Measurements from ENCODE around the gene SLC22A23. TPM values are rescaled to one million over a fixed set of nuclear protein-coding genes. Genes with fewer than 3 reads are reported as not detected.

Gene SLC22A23
- total and polyA plus RNA-seq, 2 experiments from 2014 or later = 2.4 to 7.3 TPM

- no peak for DNase-seq
- H3F3A ChIP-seq (ENCODE audit: insufficient read depth) = no peaks in the 10 kb centered on the region
- in situ Hi-C loops (cut with MboI) = no loop called here
- H2AFZ ChIP-seq = no peak overlapping the region
- no peaks in the 10 kb centered on the region for H3K27me3 ChIP-seq (replicated peaks; ENCODE audit: insufficient read depth)
- TF ChIP-seq EZH2phosphoT487 (IDR thresholded peaks at IDR 0.05; ENCODE audit: insufficient read depth, low read depth) (no peak), EZH2 (IDR thresholded peaks at IDR 0.05; ENCODE audit: insufficient read depth, poor library complexity, severe bottlenecking) (no peak)
- H3K4me3 ChIP-seq = no peak overlapping the region
- no peak overlapping the region for H3K27ac ChIP-seq
- no peaks in the 10 kb centered on the region for H3K9me3 ChIP-seq (ENCODE audit: low read depth)
- no peaks in the 10 kb centered on the region for H3K9me2 ChIP-seq (ENCODE audit: insufficient read depth)
- H3K4me2 ChIP-seq (ENCODE audit: unreplicated experiment) = no peak overlapping the region
- H3K4me1 ChIP-seq (ENCODE audit: insufficient read depth) = no peaks in the 10 kb centered on the region
- WGBS, 2 experiments (ENCODE audit: low coverage in 1 of 2, low lambda C conversion rate in 2 of 2, missing lambda C conversion rate in 2 of 2) = 82 to 85% methylated on average over 12 of the region's 12 CpGs
- H3K36me3 ChIP-seq (ENCODE audit: low read depth) = no peaks in the 10 kb centered on the region
- no peaks in the 10 kb centered on the region for H4K20me1 ChIP-seq (ENCODE audit: insufficient read depth)
- H3K79me2 ChIP-seq (ENCODE audit: insufficient read depth) = peaks cover 3% of the 10 kb centered on the region; the same call in 1 of the 2 replicates
- no peak overlapping the region for H3K9ac ChIP-seq
Observed at GRCh38 chr6:3372184-3372846, 84.5 kb downstream of the SLC22A23 start.

DNA sequence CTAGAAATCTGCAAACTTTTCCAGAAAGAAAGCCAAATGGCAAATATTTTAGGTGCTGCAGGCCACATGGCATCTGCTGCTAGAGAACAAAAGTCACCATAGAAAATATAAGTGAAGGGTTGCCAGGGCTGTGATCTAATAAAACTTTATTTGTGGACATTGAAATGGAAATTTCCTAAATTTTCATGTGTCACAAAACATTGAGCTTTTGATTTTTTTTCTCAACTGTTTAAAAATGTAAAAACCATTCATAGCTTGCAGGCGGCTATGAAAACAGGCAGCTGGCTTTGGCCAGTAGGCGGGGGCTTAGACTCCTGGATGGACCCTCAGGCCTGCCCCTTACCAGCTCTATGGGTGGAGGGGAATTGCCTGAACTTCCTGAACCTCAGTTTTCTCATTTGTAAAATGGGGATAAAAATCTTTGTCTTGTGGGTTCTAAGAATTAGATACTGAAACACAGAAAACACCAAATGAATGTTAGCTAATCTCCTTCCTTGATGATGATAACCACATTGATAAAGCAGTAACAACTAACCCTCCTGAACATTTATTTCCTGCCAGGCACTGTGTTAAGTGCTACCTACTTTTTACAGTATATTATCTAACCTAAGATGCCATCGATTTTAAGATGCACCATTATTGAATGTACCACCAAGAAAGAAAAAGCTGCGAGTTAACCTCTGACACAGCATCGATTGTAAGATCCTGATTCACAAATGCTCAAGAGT is 85.5 kb downstream of the SLC22A23 start:
- no peak overlapping the region for H2AFZ ChIP-seq
- no peak overlapping the region for H3K4me3 ChIP-seq
- no peaks in the 10 kb centered on the region for H3K36me3 ChIP-seq (ENCODE audit: low read depth)
- H3K79me2 ChIP-seq (ENCODE audit: insufficient read depth) = no peaks in the 10 kb centered on the region
- H3K4me1 ChIP-seq (ENCODE audit: insufficient read depth) = no peaks in the 10 kb centered on the region
- H3K27ac ChIP-seq = no peak overlapping the region
- no peak overlapping the region for H3K9ac ChIP-seq
- H3K9me3 ChIP-seq (ENCODE audit: low read depth) = no peaks in the 10 kb centered on the region
- in situ Hi-C loops (cut with MboI) = no loop called here
- H3F3A ChIP-seq (ENCODE audit: insufficient read depth) = no peaks in the 10 kb centered on the region
- no peaks in the 10 kb centered on the region for H3K27me3 ChIP-seq (replicated peaks; ENCODE audit: insufficient read depth)
- TF ChIP-seq EZH2 (IDR thresholded peaks at IDR 0.05; ENCODE audit: insufficient read depth, poor library complexity, severe bottlenecking) = no peak
- no peak for TF ChIP-seq EZH2phosphoT487 (IDR thresholded peaks at IDR 0.05; ENCODE audit: insufficient read depth, low read depth)
- no peak for DNase-seq
- no peak overlapping the region for H3K4me2 ChIP-seq (ENCODE audit: unreplicated experiment)
- WGBS, 2 experiments (ENCODE audit: low coverage in 1 of 2, low lambda C conversion rate in 2 of 2, missing lambda C conversion rate in 2 of 2) = 94 to 98% methylated on average over 5 of the region's 5 CpGs
- H3K9me2 ChIP-seq (ENCODE audit: insufficient read depth) = no peaks in the 10 kb centered on the region
- no peaks in the 10 kb centered on the region for H4K20me1 ChIP-seq (ENCODE audit: insufficient read depth)

GRCh38 chr6:3370361-3371221 is 86.3 kb downstream of the SLC22A23 start:
- 78 to 79% methylated on average over 15 of the region's 15 CpGs for WGBS, 2 experiments (ENCODE audit: low coverage in 1 of 2, low lambda C conversion rate in 2 of 2, missing lambda C conversion rate in 2 of 2)
- no peak for DNase-seq
- H2AFZ ChIP-seq = no peak overlapping the region
- no peaks in the 10 kb centered on the region for H3K9me3 ChIP-seq (ENCODE audit: low read depth)
- in situ Hi-C loops (cut with MboI) = no loop called here
- no peaks in the 10 kb centered on the region for H4K20me1 ChIP-seq (ENCODE audit: insufficient read depth)
- no peak overlapping the region for H3K4me3 ChIP-seq
- no peak overlapping the region for H3K27ac ChIP-seq
- H3K9ac ChIP-seq = no peak overlapping the region
- no peak overlapping the region for H3K4me2 ChIP-seq (ENCODE audit: unreplicated experiment)
- H3K79me2 ChIP-seq (ENCODE audit: insufficient read depth) = no peaks in the 10 kb centered on the region
- no peaks in the 10 kb centered on the region for H3K36me3 ChIP-seq (ENCODE audit: low read depth)
- TF ChIP-seq EZH2 (IDR thresholded peaks at IDR 0.05; ENCODE audit: insufficient read depth, poor library complexity, severe bottlenecking) = no peak
- no peak for TF ChIP-seq EZH2phosphoT487 (IDR thresholded peaks at IDR 0.05; ENCODE audit: insufficient read depth, low read depth)
- no peaks in the 10 kb centered on the region for H3K4me1 ChIP-seq (ENCODE audit: insufficient read depth)
- H3F3A ChIP-seq (ENCODE audit: insufficient read depth) = no peaks in the 10 kb centered on the region
- no peaks in the 10 kb centered on the region for H3K9me2 ChIP-seq (ENCODE audit: insufficient read depth)
- no peaks in the 10 kb centered on the region for H3K27me3 ChIP-seq (replicated peaks; ENCODE audit: insufficient read depth)

- Histone ChIP-seq H3K4me3 (no peak overlapping the region), H2AFZ (no peak overlapping the region), H3F3A (ENCODE audit: insufficient read depth) (no peaks in the 10 kb centered on the region), H3K9me2 (ENCODE audit: insufficient read depth) (no peaks in the 10 kb centered on the region), H3K79me2 (ENCODE audit: insufficient read depth) (no peaks in the 10 kb centered on the region), H4K20me1 (ENCODE audit: insufficient read depth) (no peaks in the 10 kb centered on the region), H3K9me3 (ENCODE audit: low read depth) (no peaks in the 10 kb centered on the region), H3K4me2 (ENCODE audit: unreplicated experiment) (no peak overlapping the region), H3K27ac (no peak overlapping the region), H3K4me1 (ENCODE audit: insufficient read depth) (no peaks in the 10 kb centered on the region), H3K27me3 (replicated peaks; ENCODE audit: insufficient read depth) (no peaks in the 10 kb centered on the region), H3K9ac (no peak overlapping the region), H3K36me3 (ENCODE audit: low read depth) (no peaks in the 10 kb centered on the region)
- DNase-seq = no peak
- no peak for TF ChIP-seq EZH2phosphoT487 (IDR thresholded peaks at IDR 0.05; ENCODE audit: insufficient read depth, low read depth)
- no peak for TF ChIP-seq EZH2 (IDR thresholded peaks at IDR 0.05; ENCODE audit: insufficient read depth, poor library complexity, severe bottlenecking)
- 98 to 99% methylated on average over 5 of the region's 5 CpGs for WGBS, 2 experiments (ENCODE audit: low coverage in 1 of 2, low lambda C conversion rate in 2 of 2, missing lambda C conversion rate in 2 of 2)
- in situ Hi-C loops (cut with MboI) = no loop called here
Observed at GRCh38 chr6:3369985-3370360, 86.9 kb downstream of the SLC22A23 start.
